Body of pancreas (tissue), 4 donors: ENCODE data around the gene KLF18. TPM values are rescaled to one million over a fixed set of nuclear protein-coding genes. Genes with fewer than 3 reads are reported as not detected.

Experiments used
- ATAC-seq: fragments of 150-250 bp; one replicate; pipeline ENCODE4 v1.9.1; 2016
- DNase-seq, 4 donors: peaks; one replicate each; pipeline ENCODE4 v3.0.0-alpha.2; 2019
- H3K27ac ChIP-seq, 4 donors: fragments of 200-600 bp; sonication (generic); 1 replicate in 3 of 4; 2 replicates in 1 of 4; pipeline versions ENCODE4 v1.5.1 to v1.6.1; 2016 to 2019; ENCODE audit warnings: mild to moderate bottlenecking in 1 of 4, mixed read lengths in 1 of 4, moderate library complexity in 1 of 4
- H3K27me3 ChIP-seq, 2 donors: fragments of 200-600 bp; sonication (generic); one replicate each; pipeline ENCODE4 v1.6.0; 2016; ENCODE audit warnings: mild to moderate bottlenecking in 1 of 2
- H3K36me3 ChIP-seq, 2 donors: fragments of 200-600 bp; sonication (generic); replicated peaks in 1 of 2; 2 replicates each; pipeline ENCODE4 v1.5.1; 2016; ENCODE audit warnings: low read depth in 2 of 2; ENCODE audit not compliant: insufficient read depth in 1 of 2
- H3K4me1 ChIP-seq: fragments of 200-600 bp; sonication (generic); one replicate; pipeline ENCODE4 v1.6.0; 2016
- H3K4me3 ChIP-seq, 2 donors: fragments of 200-600 bp; sonication (generic); 1 replicate in 1 of 2; 2 replicates in 1 of 2; pipeline ENCODE4 v1.5.1; 2016 to 2019
- H3K9me3 ChIP-seq, 3 donors: fragments of 200-600 bp; sonication (generic); 1 replicate in 2 of 3; 2 replicates in 1 of 3; pipeline ENCODE4 v1.5.1; 2016
- POLR2A ChIP-seq, 3 donors: fragments of 450-650 bp; IDR thresholded peaks; one replicate each; pipeline ENCODE4 v1.6.1; 2016; ENCODE audit warnings: antibody characterized with exemption in 3 of 3, mild to moderate bottlenecking in 2 of 3
- WGBS, 2 donors: methylation state at CpG; one replicate each; pipeline ENCODE4 v1.1.5; 2017; 5-methylcytosine and 5-hydroxymethylcytosine counted together
- intact Hi-C: fragments of 100-400 bp; cut with DNase I; formaldehyde crosslinking; loops from one replicate; pipeline ENCODE4 v1.15.1; 2023
- total RNA-seq, 2 donors: library from RNA; depleted of rRNA; stranded (reverse); fragments of >200 nt; gene quantifications; one replicate each; pipeline ENCODE4 v1.1.0, GENCODE V29; 2016
- TF ChIP-seq, protein P1 (sequence below), 7 experiments: fragments of 450-650 bp in 4 of 7; fragments of 200-600 bp in 3 of 7; sonication (generic) in 3 of 7; IDR thresholded peaks; one replicate each; pipeline ENCODE4 v1.5.1; 2016 to 2019; ENCODE audit warnings: antibody characterized with exemption in 7 of 7

The KLF18 gene
- total RNA-seq, 2 donors from 2014 or later: not detected

DNA sequence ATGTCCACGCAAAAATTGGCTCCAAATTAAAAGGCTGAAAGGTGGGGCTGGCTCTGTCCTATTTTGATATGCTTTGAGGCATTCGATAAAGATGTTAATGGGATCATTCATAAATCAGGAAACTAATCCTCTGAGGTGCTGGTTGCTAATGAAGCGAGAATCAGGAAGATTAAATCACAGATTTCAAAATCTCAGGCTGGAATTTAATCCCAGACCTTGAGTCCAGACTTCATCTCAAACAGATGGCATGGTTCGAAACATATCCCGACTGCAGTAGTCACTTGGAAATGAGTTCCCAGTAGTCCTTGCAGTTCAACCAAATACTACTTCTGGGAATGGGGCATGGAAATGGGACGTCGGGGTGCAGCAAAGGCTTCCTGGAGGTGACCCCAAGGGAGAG lies 27.3 kb downstream of the KLF18 start:
- no peak overlapping the region for H3K27ac ChIP-seq
- intact Hi-C loops: no loop called here
- no peaks in the 10 kb centered on the region for H3K9me3 ChIP-seq
- H3K27me3 ChIP-seq: no peaks in the 10 kb centered on the region
- no peak overlapping the region for H3K4me3 ChIP-seq
- 71 to 78% methylated on average over 7 of the region's 7 CpGs for WGBS, 2 donors
- ATAC-seq (no peak), DNase-seq (no peak)
- no peak for TF ChIP-seq POLR2A (IDR thresholded peaks at IDR 0.05)
- TF ChIP-seq, protein P1, sequence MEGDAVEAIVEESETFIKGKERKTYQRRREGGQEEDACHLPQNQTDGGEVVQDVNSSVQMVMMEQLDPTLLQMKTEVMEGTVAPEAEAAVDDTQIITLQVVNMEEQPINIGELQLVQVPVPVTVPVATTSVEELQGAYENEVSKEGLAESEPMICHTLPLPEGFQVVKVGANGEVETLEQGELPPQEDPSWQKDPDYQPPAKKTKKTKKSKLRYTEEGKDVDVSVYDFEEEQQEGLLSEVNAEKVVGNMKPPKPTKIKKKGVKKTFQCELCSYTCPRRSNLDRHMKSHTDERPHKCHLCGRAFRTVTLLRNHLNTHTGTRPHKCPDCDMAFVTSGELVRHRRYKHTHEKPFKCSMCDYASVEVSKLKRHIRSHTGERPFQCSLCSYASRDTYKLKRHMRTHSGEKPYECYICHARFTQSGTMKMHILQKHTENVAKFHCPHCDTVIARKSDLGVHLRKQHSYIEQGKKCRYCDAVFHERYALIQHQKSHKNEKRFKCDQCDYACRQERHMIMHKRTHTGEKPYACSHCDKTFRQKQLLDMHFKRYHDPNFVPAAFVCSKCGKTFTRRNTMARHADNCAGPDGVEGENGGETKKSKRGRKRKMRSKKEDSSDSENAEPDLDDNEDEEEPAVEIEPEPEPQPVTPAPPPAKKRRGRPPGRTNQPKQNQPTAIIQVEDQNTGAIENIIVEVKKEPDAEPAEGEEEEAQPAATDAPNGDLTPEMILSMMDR (IDR thresholded peaks at IDR 0.05): no peak
- H3K36me3 ChIP-seq: no peaks in the 10 kb centered on the region
- no peaks in the 10 kb centered on the region for H3K4me1 ChIP-seq

- no peak overlapping the region for H3K4me3 ChIP-seq
- no peaks in the 10 kb centered on the region for H3K36me3 ChIP-seq
- ATAC-seq (no peak), DNase-seq (no peak)
- H3K9me3 ChIP-seq: no peaks in the 10 kb centered on the region
- intact Hi-C loops: no loop called here
- H3K27ac ChIP-seq: no peak overlapping the region
- H3K4me1 ChIP-seq: no peaks in the 10 kb centered on the region
- no peak for TF ChIP-seq POLR2A (IDR thresholded peaks at IDR 0.05)
- TF ChIP-seq, protein P1 (IDR thresholded peaks at IDR 0.05): no peak
- H3K27me3 ChIP-seq: no peaks in the 10 kb centered on the region
- WGBS, 2 donors: 47 to 63% methylated on average over 2 of the region's 2 CpGs
Measured at GRCh38 chr1:44113095-44113609, 28.3 kb downstream of the KLF18 start.

DNA sequence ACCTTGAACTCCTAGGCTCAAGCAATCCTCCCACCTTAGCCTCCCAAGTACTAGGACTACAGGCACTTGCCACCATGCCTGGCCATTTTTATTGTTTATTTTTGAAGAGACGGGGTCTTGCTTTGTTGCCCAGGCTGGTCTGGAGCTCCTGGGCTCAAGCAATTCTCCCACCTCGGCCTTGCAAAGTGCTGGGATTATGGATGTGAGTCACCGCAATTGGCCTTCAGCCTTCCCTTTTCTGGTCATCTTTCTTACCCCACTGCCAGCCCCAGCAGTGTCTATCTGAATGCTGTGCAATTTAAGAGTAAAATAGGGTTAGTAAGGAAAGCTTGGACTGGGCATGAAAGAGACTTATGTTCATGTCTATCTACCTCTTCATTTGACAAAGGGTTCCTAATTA lies 28.9 kb downstream of the KLF18 start:
- DNase-seq (no peak), ATAC-seq (no peak)
- Histone ChIP-seq H3K4me1 (no peaks in the 10 kb centered on the region), H3K9me3 (no peaks in the 10 kb centered on the region), H3K4me3 (no peak overlapping the region), H3K27ac (no peak overlapping the region), H3K36me3 (no peaks in the 10 kb centered on the region), H3K27me3 (no peaks in the 10 kb centered on the region)
- intact Hi-C loops: no loop called here
- TF ChIP-seq POLR2A (IDR thresholded peaks at IDR 0.05): no peak
- TF ChIP-seq, protein P1 (IDR thresholded peaks at IDR 0.05): no peak
- 66 to 77% methylated on average over 3 of the region's 3 CpGs for WGBS, 2 donors

DNA sequence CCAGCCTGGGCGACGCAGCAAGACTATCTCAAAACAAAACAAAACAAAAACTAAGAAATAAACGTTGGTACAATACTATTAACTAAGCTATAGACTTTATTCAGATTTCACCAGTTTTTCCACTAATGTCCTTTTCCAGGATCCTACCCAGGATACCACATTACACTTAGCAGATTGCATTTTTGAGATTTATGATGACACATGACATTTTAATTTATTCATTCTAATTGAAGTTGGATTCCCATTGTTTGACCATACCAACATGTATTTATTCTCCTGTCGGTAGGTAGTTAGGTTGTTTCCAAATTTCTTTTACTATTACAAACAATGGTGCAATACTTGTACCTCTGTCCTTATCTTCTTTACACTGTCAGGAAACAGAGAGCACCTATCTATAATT lies 29.6 kb downstream of the KLF18 start:
- no peaks in the 10 kb centered on the region for H3K36me3 ChIP-seq
- intact Hi-C loops: no loop called here
- no peaks in the 10 kb centered on the region for H3K9me3 ChIP-seq
- no peaks in the 10 kb centered on the region for H3K27me3 ChIP-seq
- ATAC-seq: no peak
- 71 to 73% methylated on average over 4 of the region's 4 CpGs for WGBS, 2 donors
- no peaks in the 10 kb centered on the region for H3K4me1 ChIP-seq
- no peak overlapping the region for H3K4me3 ChIP-seq
- TF ChIP-seq, protein P1 (IDR thresholded peaks at IDR 0.05): no peak
- TF ChIP-seq POLR2A (IDR thresholded peaks at IDR 0.05): no peak
- DNase-seq: no peak
- no peak overlapping the region for H3K27ac ChIP-seq

- ATAC-seq (no peak), DNase-seq (no peak)
- Histone ChIP-seq H3K36me3 (no peaks in the 10 kb centered on the region), H3K4me3 (no peak overlapping the region), H3K27me3 (no peaks in the 10 kb centered on the region), H3K27ac (no peak overlapping the region), H3K4me1 (no peaks in the 10 kb centered on the region), H3K9me3 (no peaks in the 10 kb centered on the region)
- intact Hi-C loops: no loop called here
- 90 to 92% methylated on average over 5 of the region's 5 CpGs for WGBS, 2 donors
- TF ChIP-seq POLR2A (IDR thresholded peaks at IDR 0.05): no peak
- TF ChIP-seq, protein P1 (IDR thresholded peaks at IDR 0.05): no peak
Measured at GRCh38 chr1:44110916-44111315, 30.5 kb downstream of the KLF18 start.
